ENCODE results near the gene BST1. TPM values are rescaled to one million over a fixed set of nuclear protein-coding genes. Genes with fewer than 3 reads are reported as not detected.

BST1 gene
- total RNA-seq, 4 donors from 2014 or later: 3.7 to 6.7 (median 5.7) TPM

DNA sequence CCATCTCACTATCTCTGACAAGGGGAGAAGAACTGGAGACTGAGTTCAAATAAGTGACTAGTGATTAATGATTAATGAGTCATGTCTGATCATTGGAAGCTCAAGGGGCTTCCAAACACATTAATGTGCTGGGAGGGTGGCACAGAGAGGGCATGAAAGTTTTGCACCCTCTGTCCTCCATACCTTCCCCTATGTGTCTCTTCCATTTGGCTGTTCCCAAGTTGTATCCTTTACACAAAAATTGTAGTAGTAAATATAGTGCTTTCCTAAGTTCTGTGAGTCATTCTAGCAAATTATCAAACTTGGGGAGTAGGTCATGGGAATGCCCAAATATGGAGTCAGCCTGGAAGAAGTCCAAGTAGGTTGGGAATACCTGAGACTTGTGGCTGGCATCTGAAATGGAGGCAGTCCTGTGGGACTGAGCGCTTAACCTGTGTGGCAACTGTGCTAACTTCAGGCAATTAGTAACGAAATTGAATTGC is 25.3 kb upstream of the BST1 start:
- WGBS, 2 donors: 43 to 65% methylated on average over 2 of the region's 2 CpGs
- H3K4me3 ChIP-seq (ENCODE audit: low read depth, poor library complexity, severe bottlenecking): no peak overlapping the region
- no peak for TF ChIP-seq POLR2A (IDR thresholded peaks at IDR 0.05)
- TF ChIP-seq, protein P1, sequence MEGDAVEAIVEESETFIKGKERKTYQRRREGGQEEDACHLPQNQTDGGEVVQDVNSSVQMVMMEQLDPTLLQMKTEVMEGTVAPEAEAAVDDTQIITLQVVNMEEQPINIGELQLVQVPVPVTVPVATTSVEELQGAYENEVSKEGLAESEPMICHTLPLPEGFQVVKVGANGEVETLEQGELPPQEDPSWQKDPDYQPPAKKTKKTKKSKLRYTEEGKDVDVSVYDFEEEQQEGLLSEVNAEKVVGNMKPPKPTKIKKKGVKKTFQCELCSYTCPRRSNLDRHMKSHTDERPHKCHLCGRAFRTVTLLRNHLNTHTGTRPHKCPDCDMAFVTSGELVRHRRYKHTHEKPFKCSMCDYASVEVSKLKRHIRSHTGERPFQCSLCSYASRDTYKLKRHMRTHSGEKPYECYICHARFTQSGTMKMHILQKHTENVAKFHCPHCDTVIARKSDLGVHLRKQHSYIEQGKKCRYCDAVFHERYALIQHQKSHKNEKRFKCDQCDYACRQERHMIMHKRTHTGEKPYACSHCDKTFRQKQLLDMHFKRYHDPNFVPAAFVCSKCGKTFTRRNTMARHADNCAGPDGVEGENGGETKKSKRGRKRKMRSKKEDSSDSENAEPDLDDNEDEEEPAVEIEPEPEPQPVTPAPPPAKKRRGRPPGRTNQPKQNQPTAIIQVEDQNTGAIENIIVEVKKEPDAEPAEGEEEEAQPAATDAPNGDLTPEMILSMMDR (IDR thresholded peaks at IDR 0.05): no peak
- intact Hi-C loops (cut with DNase I; ENCODE audit: low total_unique reads): loop anchor here (10.0 kb wide), 1 partner anchor 227 kb away; no protein-coding TSS in a partner anchor
- DNase-seq (ENCODE audit: low spot score in 2 of 2): peak in 1 of 2 donors; percentile 45

DNA sequence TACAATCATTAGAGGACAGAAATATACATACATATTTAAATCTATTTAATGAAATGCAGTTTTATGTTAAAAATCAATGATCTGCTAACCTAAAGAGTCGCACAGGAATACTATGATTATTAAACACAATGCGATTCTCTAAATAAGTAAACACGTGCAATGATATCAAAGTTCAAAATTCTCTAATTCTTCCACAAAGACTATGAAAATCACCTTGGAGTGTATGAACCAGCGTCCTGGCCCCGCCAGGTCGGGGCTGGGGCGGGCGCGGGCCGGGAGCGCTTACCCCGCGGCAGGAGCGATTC is 21.8 kb upstream of the BST1 start:
- WGBS, 2 donors: 1 to 2% methylated on average over 14 of the region's 14 CpGs
- intact Hi-C loops (cut with DNase I; ENCODE audit: low total_unique reads): no loop called here
- no peak for TF ChIP-seq POLR2A (IDR thresholded peaks at IDR 0.05)
- TF ChIP-seq, protein P1 (IDR thresholded peaks at IDR 0.05): no peak
- H3K4me3 ChIP-seq (ENCODE audit: low read depth, poor library complexity, severe bottlenecking): peak overlapping the region; percentile 56
- no peak for DNase-seq (ENCODE audit: low spot score in 2 of 2)

DNA sequence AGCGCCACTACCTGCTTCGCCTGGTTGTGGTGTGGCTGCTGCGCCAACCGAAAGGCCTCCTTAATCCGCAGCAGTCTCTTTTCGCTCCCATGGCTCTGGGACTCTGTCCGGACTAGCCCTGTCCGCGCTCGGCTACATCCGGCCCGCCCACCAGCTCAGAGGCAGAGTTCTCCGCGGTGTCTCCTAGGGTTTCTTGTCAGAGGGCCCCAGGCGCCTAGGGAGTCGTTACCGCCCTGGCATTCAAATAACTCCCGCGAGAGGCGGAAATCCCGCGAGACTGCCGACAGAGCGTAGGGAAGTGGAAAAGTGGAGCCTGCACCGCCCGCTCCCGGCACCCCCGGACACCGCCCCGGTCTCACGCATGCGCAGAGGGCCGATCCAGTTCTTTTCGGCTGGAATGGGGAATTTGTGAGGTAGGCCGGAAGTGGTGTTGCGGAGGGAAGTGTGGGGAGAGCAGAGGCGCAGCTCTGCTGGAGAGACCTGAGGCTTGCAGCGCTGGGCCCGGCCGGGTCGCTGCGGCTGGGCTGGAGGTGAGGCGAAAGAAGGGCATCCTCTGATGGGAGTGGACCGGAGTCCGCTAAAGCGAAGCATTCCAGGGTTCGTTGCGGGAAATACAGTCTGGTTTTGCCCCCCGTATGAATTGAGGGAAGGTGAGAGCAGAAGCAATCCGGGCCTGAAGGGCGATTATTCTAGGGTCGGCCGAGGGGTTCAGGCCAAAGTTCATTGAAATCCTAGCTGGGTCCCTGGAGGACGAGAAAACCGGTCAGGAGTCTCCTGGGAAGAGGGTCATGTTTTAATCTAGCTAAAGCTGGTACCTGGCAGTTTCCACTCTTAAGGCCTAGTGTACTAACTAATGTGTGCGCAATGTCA is 21.3 kb upstream of the BST1 start, which contains the start of gene FAM200B:
Gene FAM200B, plus strand, starts transcription at position 456 of the 870 bp plus-strand sequence. CDS start 5,151 bp downstream, outside the sequence.
- peak in 1 of 2 donors; percentile 22 for TF ChIP-seq POLR2A (IDR thresholded peaks at IDR 0.05)
- TF ChIP-seq, protein P1 (IDR thresholded peaks at IDR 0.05): no peak
- peak; percentile 98 to 100 for DNase-seq (ENCODE audit: low spot score in 2 of 2)
- WGBS, 2 donors: 0 to 1% methylated on average over 35 to 56 of the region's 56 CpGs
- peak within 1 kb of the TSS; percentile 66 for H3K4me3 ChIP-seq (ENCODE audit: low read depth, poor library complexity, severe bottlenecking)
- intact Hi-C loops (cut with DNase I; ENCODE audit: low total_unique reads): no loop called here

DNA sequence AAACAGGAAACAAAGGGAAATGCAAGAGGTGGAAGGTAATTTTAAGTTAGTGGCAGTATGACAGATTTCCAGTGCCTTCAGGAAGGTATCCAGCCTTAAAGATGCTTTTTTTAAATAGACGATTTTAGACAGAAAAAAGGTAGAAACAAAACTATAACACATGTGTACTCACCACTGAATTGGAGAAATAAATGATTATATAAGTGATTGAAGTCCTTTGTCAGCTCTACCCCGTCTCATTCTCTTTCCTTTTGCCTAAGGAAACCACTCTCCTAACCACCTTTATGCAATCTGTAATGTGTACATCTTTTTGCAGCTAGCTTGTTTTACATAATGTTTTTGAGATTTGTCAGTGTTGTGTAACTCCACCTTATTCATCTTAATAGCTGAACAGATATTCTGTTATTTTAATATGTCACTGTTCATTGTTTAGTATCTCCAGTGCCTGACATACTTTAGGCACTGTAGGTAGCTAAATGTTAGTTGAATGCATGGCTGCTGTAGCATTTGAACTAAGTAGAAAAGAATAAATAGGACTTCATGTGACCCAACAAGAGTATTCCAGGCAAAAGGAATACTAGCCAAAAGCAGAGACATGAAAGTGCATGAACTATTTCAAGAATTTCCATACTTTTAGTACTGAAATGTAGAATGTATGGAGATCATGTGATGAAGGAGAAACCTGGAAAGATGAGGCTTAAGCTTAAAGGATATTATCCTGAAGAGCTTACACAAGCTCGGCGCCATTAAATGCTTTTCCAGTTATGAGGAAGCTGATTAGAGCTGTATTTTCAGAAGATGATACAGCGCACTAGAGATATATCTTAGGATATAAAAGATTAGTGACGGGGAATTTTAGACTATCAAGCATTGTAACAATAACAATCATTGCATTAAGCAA is 20.4 kb upstream of the BST1 start:
- no peak for DNase-seq (ENCODE audit: low spot score in 2 of 2)
- TF ChIP-seq, protein P1 (IDR thresholded peaks at IDR 0.05): no peak
- TF ChIP-seq POLR2A (IDR thresholded peaks at IDR 0.05): no peak
- 33 to 35% methylated on average over 6 of the region's 6 CpGs for WGBS, 2 donors
- peak overlapping the region; percentile 66 for H3K4me3 ChIP-seq (ENCODE audit: low read depth, poor library complexity, severe bottlenecking)
- intact Hi-C loops (cut with DNase I; ENCODE audit: low total_unique reads): no loop called here

DNA sequence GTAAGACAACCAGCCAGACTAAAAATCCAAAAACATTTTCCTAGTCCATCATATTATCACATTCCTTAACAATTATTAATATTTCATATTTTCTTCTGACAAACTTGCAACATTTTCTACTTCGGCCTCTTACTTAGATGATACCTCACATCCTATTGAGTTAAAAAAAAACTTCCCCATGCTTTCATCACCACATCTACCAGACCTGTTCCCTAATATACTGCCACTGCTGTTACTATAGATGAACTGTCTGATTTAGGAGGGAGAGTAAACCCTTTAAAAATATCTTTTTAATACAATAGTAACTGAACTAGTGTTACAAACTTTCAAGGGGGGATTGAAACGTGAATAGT is 19.7 kb upstream of the BST1 start:
- intact Hi-C loops (cut with DNase I; ENCODE audit: low total_unique reads): no loop called here
- no peak overlapping the region for H3K4me3 ChIP-seq (ENCODE audit: low read depth, poor library complexity, severe bottlenecking)
- no peak for DNase-seq (ENCODE audit: low spot score in 2 of 2)
- 81 to 88% methylated on average over 2 of the region's 2 CpGs for WGBS, 2 donors
- TF ChIP-seq POLR2A (IDR thresholded peaks at IDR 0.05): no peak
- TF ChIP-seq, protein P1 (IDR thresholded peaks at IDR 0.05): no peak

All from lower leg skin (tissue), 4 donors.